ENCODE results near the gene NPAS1.

Gene NPAS1

DNA sequence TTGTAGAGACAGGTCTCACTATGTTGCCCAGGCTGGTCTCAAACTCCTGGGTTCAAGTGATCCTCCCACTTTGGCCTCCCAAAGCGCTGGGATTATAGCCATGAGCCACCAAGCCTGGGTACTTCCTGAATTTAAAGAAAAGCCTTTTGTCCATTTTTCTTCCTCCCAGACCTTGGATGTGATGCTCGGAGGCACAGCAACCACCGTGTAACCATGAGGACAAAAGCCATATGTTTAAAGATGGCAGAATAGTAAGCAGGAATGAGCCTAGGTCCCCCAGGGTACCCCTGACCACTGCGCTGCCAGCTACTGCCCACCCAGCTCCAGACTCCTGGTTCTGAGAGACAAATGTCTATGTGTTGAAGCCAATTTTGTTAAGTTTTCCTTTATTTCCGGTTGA, 62.9 kb downstream of the NPAS1 start:
- DNase-seq = no peak

DNA sequence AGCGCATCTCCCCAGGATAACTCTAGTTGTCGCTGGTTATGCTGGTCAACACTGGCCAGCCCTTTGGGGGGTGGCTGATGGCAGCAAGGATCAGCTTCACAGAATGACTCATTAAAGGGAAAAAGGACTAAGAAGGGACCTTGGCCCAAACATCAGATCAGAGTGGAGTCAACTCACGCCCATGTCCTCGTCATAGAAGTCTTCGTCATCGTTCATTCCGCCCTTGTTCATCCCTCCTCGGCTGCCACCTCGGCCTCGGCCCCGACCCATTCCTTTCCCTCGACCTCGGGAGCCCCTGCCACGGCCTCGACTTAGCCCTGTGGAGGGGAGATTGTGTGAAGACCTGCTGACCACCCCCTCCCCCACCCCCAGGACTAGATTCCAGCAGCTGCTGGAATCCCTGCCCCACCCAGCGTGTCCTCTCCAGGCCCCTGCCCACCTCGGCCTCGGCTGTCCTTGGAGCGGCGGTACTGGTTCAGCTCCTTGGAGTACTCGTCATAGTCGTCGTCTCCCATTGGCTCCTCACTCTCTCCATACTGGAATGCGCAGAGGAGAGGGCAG, 65.3 kb downstream of the NPAS1 start:
- no peak for DNase-seq

DNA sequence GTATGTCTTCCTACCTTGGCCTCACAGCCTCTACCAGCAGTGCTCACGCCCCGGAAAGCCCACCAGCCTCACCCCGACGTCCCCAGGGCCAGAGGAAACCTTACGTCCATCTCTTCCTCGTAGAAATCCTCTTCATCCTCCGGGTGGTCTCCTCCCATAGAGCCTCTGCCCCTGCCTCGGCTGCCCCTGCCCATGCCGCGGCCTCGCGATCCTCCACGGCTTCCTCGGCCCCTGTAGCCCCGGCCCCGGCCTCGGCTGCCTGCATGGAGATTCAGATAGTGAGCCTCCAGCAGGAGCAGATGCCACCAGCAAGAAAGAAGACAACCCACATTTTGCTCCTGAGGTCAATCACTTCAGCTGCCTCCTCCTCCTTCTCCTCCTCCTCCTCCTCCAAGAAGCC, 66.6 kb downstream of the NPAS1 start:
- DNase-seq = no peak

DNA sequence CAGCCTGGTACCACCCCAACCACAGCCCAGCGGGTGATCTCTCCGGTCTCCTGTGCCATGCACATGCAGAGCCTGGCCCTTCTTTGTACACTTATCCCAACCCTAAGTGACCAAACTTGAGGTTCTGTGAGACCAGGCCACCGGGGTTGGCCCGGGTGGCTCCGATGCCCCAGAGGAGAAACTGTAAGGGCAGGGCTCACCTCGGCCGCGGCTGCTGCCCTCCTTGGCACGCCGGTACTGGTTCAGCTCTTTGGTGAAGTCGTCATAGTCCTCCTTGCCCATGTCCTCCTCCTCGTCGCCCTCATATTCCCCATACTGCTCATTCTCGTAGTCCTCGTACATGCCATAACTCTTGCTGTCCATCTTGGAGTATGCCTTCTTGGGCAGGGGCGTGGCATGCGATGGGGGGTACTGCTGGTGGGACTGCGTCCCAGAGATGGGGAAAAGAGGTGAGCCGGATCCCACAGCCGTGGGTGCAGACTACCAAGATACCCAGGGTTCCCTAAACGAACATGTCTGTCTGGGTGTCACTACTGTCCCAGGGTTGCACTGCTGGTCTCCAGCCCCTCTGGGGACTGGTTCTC, 70.2 kb downstream of the NPAS1 start:
- DNase-seq = no peak

DNA sequence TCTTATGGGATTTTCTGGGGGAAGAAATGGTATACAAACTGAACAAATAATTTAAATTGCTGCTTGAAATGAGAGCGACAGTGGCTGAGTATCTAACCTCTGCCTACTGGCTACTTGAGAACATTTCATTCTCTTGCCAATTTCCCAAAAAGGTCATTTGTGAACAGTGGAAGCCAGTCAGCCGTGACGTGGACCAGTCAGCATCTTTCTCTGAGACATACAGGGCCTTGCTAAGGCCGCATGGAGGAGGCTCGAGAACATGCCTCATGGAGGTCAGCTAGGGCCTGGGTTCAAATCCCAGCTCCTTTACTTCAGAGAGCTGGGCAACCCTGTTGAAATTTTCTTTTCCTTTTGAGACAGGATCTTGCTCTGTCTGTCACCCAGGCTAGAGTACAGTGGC, 73.6 kb downstream of the NPAS1 start:
- no peak for DNase-seq

DNA sequence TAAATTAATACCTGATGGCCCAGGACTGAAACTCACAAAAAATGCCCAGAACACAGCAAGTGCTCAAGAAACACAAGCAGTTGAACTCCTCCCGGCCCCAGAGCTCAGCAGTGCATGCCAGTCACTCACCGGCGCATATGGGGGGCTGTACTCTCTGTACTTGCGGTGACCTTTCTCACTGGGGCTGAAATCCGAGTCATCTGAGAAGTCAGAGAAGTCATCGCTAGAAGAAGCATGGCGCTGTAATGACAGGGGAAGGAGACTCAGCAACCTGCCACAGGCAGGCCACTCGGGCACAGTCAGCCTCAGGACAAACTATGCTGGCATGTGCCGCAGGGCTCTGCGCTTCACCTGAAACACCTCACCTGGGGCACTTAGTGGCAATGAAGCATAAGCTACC, 74.2 kb downstream of the NPAS1 start:
- DNase-seq = no peak

DNA sequence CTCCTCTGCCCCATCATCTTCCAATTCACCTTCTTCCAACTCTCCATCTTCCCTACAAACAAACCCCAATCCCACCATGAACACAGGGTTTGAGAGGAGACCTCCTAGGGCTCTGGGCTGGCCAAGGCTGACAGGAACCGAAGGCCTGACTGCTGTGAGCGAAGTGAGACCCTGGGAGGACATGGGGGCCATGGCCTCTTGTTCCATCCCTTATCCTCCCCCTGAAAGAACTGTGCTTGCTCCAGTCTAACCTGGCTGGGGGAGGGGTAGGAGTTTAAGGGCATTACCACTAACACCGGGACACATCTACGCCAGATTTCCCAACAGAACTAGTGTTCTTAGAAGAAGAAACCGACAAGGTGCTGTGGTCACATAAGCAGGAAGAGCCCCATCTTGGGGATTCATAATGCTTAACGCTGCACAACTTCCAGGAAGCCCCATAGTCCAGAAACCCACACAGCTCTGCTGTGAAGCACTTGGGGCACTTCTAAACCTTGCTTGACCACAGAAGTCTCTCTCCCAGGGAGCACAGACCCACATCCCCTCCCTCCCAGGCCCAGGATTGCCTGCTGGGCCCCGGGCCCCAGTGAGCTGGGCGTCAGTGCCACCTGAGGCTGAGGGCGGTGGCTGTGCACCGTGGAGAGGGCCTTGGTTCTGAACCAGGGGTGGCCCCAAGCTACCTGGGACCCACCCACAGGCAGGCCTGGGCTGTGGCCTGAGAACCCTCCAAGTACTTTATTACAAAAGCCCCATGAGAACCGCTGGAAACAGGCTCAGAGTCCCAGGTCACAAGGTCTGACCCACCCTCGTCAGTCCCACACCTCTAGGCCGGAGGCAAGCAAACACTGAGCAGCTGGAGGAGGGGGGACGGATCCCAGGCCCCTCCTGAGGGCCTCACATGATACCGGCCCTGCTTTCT, 75.2 kb downstream of the NPAS1 start:
- no peak for DNase-seq
